MCF 10A (cell line): Measurements from ENCODE around the gene TTLL5. TPM values are rescaled to one million over a fixed set of nuclear protein-coding genes. Genes with fewer than 3 reads are reported as not detected.

Experiments used
- BruUV-seq: library from RNA; stranded (reverse); fragments of 400-500 nt; replicated peaks from 2 replicates; lab custom pipeline; 2021; lab: Mats Ljungman, UMichigan
- CTCF ChIA-PET: fragments of 300-600 bp; sonication (Branson Sonifier 250); formaldehyde crosslinking; extraction: SDS; loops from one replicate; lab custom pipeline; 2021; ENCODE audit warnings: antibody characterized with exemption, inconsistent platforms; lab: Yijun Ruan, JAX
- POLR2A ChIA-PET: fragments of 300-600, 350-650 bp; sonication (Branson Sonifier 250); formaldehyde crosslinking; extraction: SDS; loops from one replicate; lab custom pipeline; 2020; ENCODE audit warnings: antibody characterized with exemption, inconsistent platforms; lab: Yijun Ruan, JAX
- DNase-seq: peaks from one replicate; pipeline ENCODE4 v3.0.0-alpha.2; 2018; ENCODE audit not compliant: unreplicated experiment
- H3K27ac Mint-ChIP-seq: one replicate; pipeline ENCODE4 v1.8.0; 2022; ENCODE audit warnings: mild to moderate bottlenecking, low read depth, mixed read lengths; ENCODE audit not compliant: unreplicated experiment
- H3K27me3 Mint-ChIP-seq: one replicate; pipeline ENCODE4 v1.8.0; 2022; ENCODE audit warnings: mixed read lengths; ENCODE audit not compliant: insufficient read depth, unreplicated experiment
- H3K36me3 Mint-ChIP-seq: one replicate; pipeline ENCODE4 v1.8.0; 2022; ENCODE audit warnings: mild to moderate bottlenecking, moderate library complexity, mixed read lengths; ENCODE audit not compliant: insufficient read depth, unreplicated experiment
- H3K4me1 Mint-ChIP-seq: one replicate; pipeline ENCODE4 v1.8.0; 2022; ENCODE audit warnings: mixed read lengths; ENCODE audit not compliant: insufficient read depth, unreplicated experiment
- H3K4me3 Mint-ChIP-seq: one replicate; pipeline ENCODE4 v1.8.0; 2022; ENCODE audit warnings: mild to moderate bottlenecking, moderate library complexity, mixed read lengths; ENCODE audit not compliant: unreplicated experiment
- H3K9me3 Mint-ChIP-seq: one replicate; pipeline ENCODE4 v1.8.0; 2022; ENCODE audit warnings: mixed read lengths; ENCODE audit not compliant: unreplicated experiment
- intact Hi-C: fragments of 100-400 bp; cut with micrococcal nuclease; formaldehyde crosslinking; loops from 2 replicates; pipeline ENCODE4 v1.14.1; 2022
- total RNA-seq: library from RNA; stranded (reverse); gene quantifications from 2 replicates; pipeline ENCODE4 v1.2.3, GENCODE V29; 2022
- TF ChIP-seq, protein P1 (sequence below): fragments of 200-600 bp; IDR thresholded peaks from one replicate; pipeline ENCODE4 v1.8.0; 2022; ENCODE audit warnings: antibody characterized with exemption, mild to moderate bottlenecking; ENCODE audit not compliant: unreplicated experiment

The TTLL5 gene
- total RNA-seq, 1 experiment from 2014 or later: 31.7 TPM

DNA sequence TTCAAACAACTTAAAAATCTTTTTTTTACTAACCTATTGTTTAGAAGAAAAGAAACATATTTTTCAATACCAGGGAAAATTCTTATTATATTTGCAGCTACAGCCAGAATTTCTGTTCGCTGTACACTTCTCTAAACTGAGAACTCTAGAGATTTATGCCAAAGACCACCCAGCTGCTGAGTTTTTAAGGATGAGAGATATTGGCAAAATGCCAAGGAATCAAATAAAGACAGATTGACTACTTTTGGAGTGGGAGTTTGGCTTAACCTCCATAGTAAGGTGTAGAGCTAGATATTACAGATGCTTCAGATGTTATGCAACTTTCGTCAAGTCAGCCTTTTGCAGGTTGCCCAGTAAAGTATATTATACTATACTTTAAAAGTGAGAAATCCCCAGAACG is 71.8 kb downstream of the TTLL5 start:
- CTCF ChIA-PET: no interaction called here
- no peaks in the 10 kb centered on the region for H3K9me3 Mint-ChIP-seq
- intact Hi-C loops: no loop called here
- H3K27me3 Mint-ChIP-seq: no peaks in the 10 kb centered on the region
- BruUV-seq: no TSS peak
- peaks cover 34% of the 10 kb centered on the region for H3K36me3 Mint-ChIP-seq
- POLR2A ChIA-PET: no interaction called here
- TF ChIP-seq, protein P1, sequence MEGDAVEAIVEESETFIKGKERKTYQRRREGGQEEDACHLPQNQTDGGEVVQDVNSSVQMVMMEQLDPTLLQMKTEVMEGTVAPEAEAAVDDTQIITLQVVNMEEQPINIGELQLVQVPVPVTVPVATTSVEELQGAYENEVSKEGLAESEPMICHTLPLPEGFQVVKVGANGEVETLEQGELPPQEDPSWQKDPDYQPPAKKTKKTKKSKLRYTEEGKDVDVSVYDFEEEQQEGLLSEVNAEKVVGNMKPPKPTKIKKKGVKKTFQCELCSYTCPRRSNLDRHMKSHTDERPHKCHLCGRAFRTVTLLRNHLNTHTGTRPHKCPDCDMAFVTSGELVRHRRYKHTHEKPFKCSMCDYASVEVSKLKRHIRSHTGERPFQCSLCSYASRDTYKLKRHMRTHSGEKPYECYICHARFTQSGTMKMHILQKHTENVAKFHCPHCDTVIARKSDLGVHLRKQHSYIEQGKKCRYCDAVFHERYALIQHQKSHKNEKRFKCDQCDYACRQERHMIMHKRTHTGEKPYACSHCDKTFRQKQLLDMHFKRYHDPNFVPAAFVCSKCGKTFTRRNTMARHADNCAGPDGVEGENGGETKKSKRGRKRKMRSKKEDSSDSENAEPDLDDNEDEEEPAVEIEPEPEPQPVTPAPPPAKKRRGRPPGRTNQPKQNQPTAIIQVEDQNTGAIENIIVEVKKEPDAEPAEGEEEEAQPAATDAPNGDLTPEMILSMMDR: no peak
- H3K4me3 Mint-ChIP-seq: no peak overlapping the region
- H3K27ac Mint-ChIP-seq: no peak overlapping the region
- DNase-seq: no peak
- peaks cover 4% of the 10 kb centered on the region for H3K4me1 Mint-ChIP-seq

GRCh38 chr14:75734854-75735253 is 73.8 kb downstream of the TTLL5 start:
- TF ChIP-seq, protein P1: no peak
- no TSS peak for BruUV-seq
- H3K27me3 Mint-ChIP-seq: no peaks in the 10 kb centered on the region
- peaks cover 34% of the 10 kb centered on the region for H3K36me3 Mint-ChIP-seq
- no peaks in the 10 kb centered on the region for H3K9me3 Mint-ChIP-seq
- H3K27ac Mint-ChIP-seq: no peak overlapping the region
- POLR2A ChIA-PET: interaction anchor here (0.5 to 1.2 kb wide), 2 partner anchors 242 to 251 kb away, joined by 3 to 4 read pairs; partner anchors contain the start of gene IFT43
- CTCF ChIA-PET: interaction anchor here (0.9 to 1.4 kb wide), 2 partner anchors 26 to 880 kb away, joined by 3 to 5 read pairs; no protein-coding TSS in a partner anchor
- no peak overlapping the region for H3K4me3 Mint-ChIP-seq
- intact Hi-C loops: no loop called here
- DNase-seq: no peak
- peaks cover 7% of the 10 kb centered on the region for H3K4me1 Mint-ChIP-seq

DNA sequence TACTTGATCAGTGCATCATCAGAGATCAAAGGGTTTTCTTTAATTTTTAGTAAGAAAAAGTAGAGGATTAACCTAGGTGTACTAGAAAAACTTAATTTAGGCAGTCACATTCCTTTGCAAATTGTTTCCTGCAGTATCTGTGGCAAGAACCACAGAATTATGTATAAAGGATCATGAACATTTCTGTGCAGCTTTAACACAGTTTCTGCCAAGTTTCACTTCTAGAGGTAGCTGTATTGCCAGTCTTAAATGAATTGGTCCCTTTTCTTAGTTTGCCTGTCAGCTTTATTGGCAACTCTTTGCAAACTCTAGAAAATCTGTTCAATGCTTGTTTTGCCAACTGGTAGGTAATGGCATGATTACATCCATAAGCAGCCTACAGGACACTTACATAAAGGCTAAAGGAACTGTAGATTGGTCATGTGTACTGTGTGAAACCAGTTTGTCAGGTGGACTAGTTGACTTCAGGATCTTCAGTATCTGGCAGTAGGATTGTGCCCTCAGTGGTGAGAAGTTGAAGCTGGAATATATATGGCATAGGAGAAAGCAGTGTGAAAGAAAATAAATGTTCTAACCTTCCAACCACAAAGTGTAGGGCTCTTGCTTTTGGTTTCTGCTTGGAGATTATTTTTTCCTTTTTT is 75.9 kb downstream of the TTLL5 start:
- ChIA-PET CTCF (interaction anchor here (0.7 to 1.3 kb wide), 4 partner anchors 8 to 245 kb away, joined by 3 to 6 read pairs (median 4); partner anchors contain the start of gene TGFB3), POLR2A (interaction anchor here (1.4 to 1.6 kb wide), 2 partner anchors 24 to 25 kb away, joined by 3 to 4 read pairs; no protein-coding TSS in a partner anchor)
- Mint-ChIP-seq H3K27ac (no peak overlapping the region), H3K4me3 (no peak overlapping the region), H3K4me1 (peaks cover 7% of the 10 kb centered on the region), H3K36me3 (peaks cover 34% of the 10 kb centered on the region), H3K9me3 (no peaks in the 10 kb centered on the region), H3K27me3 (no peaks in the 10 kb centered on the region)
- TF ChIP-seq, protein P1: no peak
- intact Hi-C loops: no loop called here
- no TSS peak for BruUV-seq
- no peak for DNase-seq

- CTCF ChIA-PET: interaction anchor here (0.5 to 2.5 kb wide), 6 partner anchors 9 to 1166 kb away, joined by 3 to 10 read pairs (median 5); no protein-coding TSS in a partner anchor
- peak; percentile 21 for DNase-seq
- TF ChIP-seq, protein P1: no peak
- intact Hi-C loops: no loop called here
- POLR2A ChIA-PET: interaction anchor here (0.6 to 1.0 kb wide), 3 partner anchors 89 to 976 kb away, joined by 3 to 4 read pairs (median 3); partner anchors contain the start of gene TGFB3
- Mint-ChIP-seq H3K27ac (peak overlapping the region; percentile 42), H3K9me3 (no peaks in the 10 kb centered on the region), H3K4me3 (no peak overlapping the region), H3K36me3 (peaks cover 31% of the 10 kb centered on the region), H3K4me1 (peaks cover 7% of the 10 kb centered on the region), H3K27me3 (no peaks in the 10 kb centered on the region)
- no TSS peak for BruUV-seq
These were observed 77.1 kb downstream of the TTLL5 start for GRCh38 chr14:75738192-75738591.
